NT2/D1 (cell line): ENCODE data around the gene OR5A2.
A peak's percentile ranks its signal among the peaks of the same experiment; 100 is the strongest.
"Not testable (repeated sequence)": the region's sequence is repeated elsewhere in the genome, so short reads cannot be mapped to it uniquely, and the experiment has no call there.

ENCODE experiments used
- DNase-seq: peaks from one replicate; pipeline ENCODE4 v3.0.0-alpha.2; 2011; ENCODE audit warnings: low read depth, low spot score
- H3K27me3 ChIP-seq: 2 replicates; pipeline ENCODE4 v1.6.0; 2011; ENCODE audit warnings: mild to moderate bottlenecking; ENCODE audit not compliant: insufficient read length, insufficient read depth
- H3K36me3 ChIP-seq: 2 replicates; pipeline ENCODE4 v1.6.1; 2011; ENCODE audit warnings: mild to moderate bottlenecking, low read length, mixed read lengths; ENCODE audit not compliant: insufficient read depth, insufficient read length
- H3K4me1 ChIP-seq: 2 replicates; pipeline ENCODE4 v1.5.1; 2011; ENCODE audit not compliant: insufficient read depth, insufficient read length
- H3K4me3 ChIP-seq: 2 replicates; pipeline ENCODE4 v1.5.1; 2011; ENCODE audit warnings: low read depth; ENCODE audit not compliant: insufficient read length
- H3K9ac ChIP-seq: 2 replicates; pipeline ENCODE4 v1.6.0; 2011; ENCODE audit warnings: low read depth; ENCODE audit not compliant: insufficient read length
- H3K9me3 ChIP-seq: 2 replicates; pipeline ENCODE4 v1.5.1; 2011; ENCODE audit warnings: mild to moderate bottlenecking, low read length; ENCODE audit not compliant: insufficient read depth
- SUZ12 ChIP-seq: IDR thresholded peaks from 2 replicates; pipeline ENCODE4 v1.6.1; 2011; ENCODE audit not compliant: insufficient read length, insufficient read depth; ENCODE audit errors: extremely low read depth
- YY1 ChIP-seq: IDR thresholded peaks from 2 replicates; pipeline ENCODE4 v1.6.1; 2011; ENCODE audit not compliant: insufficient read length, insufficient read depth
- ZNF274 ChIP-seq: IDR thresholded peaks from 2 replicates; pipeline ENCODE4 v1.6.1; 2011; ENCODE audit warnings: mild to moderate bottlenecking, low read depth, low read length

The OR5A2 gene

DNA sequence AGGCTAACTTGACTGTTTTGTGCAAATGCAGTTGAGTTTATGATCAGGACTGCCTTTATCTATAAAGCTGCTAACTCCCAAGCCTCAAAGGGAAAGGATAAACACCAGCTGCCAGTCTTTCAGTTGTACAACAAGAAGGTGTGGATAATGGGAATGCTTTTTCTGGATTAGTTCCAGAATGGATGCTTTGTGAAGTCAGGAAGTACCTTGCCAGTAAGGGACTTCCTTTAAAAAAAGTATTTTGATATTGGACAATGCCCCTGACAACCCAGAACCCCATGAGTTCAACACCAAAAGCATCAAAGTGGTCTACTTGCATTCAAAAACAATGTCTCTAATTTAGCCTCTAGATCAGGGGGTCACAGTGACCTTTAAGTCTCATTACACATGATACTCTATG, 32.0 kb downstream of the OR5A2 start:
- Histone ChIP-seq H3K4me3 (no peak overlapping the region), H3K9me3 (no peaks in the 10 kb centered on the region; the same call in 1 of the 2 replicates), H3K4me1 (no peaks in the 10 kb centered on the region), H3K27me3 (no peaks in the 10 kb centered on the region), H3K9ac (no peak overlapping the region), H3K36me3 (no peaks in the 10 kb centered on the region)
- no peak for DNase-seq
- TF ChIP-seq YY1: no peak
- TF ChIP-seq SUZ12: no peak

DNA sequence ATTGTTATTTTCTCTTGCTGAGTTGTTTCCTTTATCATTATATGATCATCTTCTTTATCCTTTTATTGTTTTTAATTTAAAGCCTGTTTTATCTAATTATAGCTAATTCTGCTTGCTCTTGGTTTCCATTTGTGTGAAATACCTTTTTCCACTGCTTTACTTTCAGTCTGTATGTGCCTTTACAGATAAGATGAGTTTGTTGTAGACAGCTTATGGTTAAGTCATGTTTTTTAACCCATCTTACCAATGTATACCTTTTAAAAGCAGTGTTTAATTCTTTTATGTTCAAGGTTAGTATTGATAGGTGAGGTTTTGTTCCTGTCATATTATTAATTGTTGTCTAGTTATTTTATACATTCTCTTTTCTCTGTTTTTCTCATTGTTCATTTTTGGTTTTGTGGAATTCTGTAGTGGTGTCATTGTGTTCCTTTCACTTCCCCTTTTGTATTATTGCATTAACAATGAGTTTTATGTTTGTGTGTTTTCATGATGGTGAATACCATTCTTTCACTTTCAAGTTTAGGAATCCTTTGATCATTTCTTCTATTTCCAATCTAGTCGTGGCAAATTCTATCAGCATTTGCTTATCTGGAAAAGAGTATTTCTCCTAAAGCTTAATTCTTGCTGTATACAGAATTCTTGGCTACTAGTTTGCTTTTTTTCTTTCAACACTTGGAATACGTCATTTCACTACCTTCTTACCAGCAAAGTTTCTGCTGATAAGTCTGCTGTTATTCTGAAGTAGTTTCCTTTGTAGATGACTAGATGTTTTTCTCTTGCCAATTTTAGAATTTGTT, 45.8 kb downstream of the OR5A2 start:
- H3K4me1 ChIP-seq: no peaks in the 10 kb centered on the region
- DNase-seq: no peak
- H3K4me3 ChIP-seq: no peak overlapping the region

GRCh38 chr11:59372324-59372723, 53.9 kb downstream of the OR5A2 start:
- not testable (repeated sequence) for H3K9ac ChIP-seq, H3K4me1 ChIP-seq, H3K27me3 ChIP-seq, H3K4me3 ChIP-seq, H3K36me3 ChIP-seq
- H3K9me3 ChIP-seq: peaks cover 19% of the 10 kb centered on the region; the same call in 1 of the 2 replicates
- DNase-seq: peak; percentile 16

More for the DNA sequence above, 45.8 kb downstream of the OR5A2 start:
- no peaks in the 10 kb centered on the region for H3K27me3 ChIP-seq
- H3K36me3 ChIP-seq: no peaks in the 10 kb centered on the region
- no peaks in the 10 kb centered on the region for H3K9me3 ChIP-seq
- H3K9ac ChIP-seq: no peak overlapping the region
- TF ChIP-seq YY1 (no peak), SUZ12 (no peak), ZNF274 (no peak)

DNA sequence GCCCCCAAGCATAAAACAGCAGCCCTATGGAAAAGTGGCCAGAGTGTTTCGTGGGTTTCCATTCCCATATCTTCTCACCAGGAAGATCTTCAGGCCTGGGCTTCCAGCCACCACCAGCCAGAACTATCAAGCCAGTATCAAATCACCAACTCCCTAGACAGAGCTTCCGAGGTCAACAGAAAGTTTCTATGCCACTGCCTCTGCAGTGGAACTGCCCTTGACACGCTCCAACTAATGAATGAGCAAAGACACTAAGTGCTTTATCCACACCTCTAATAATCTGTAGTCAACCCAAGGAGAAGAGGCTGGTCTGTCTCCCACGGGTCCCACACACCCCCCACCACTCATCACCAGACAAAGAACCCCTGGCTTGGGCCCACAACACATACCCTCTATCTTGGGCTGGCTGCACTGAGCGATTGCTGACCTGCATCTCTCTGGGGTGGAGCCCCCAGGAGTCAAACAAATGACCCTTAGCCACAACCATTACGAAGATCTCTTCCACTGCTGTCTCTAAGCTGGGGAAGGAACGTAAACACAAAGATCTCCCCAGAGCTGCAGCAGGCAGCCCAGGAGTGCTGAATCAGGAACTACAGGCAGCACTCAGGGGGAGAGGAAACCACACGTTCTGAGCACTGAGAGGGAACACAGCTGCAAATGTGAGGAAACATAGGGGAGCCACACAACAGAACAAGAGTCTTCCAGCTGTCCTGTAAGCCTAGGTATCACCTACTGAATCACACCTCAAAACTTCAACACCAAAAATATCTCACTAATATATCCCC, 57.8 kb downstream of the OR5A2 start:
- Histone ChIP-seq H3K36me3 (no peaks in the 10 kb centered on the region), H3K9me3 (peaks cover 19% of the 10 kb centered on the region; the same call in 1 of the 2 replicates), H3K4me1 (no peaks in the 10 kb centered on the region), H3K9ac (no peak overlapping the region), H3K27me3 (no peaks in the 10 kb centered on the region), H3K4me3 (no peak overlapping the region)
- DNase-seq: no peak
- TF ChIP-seq SUZ12: no peak
- no peak for TF ChIP-seq YY1
- TF ChIP-seq ZNF274: no peak
